HL-60 (cell line): ENCODE data around the gene IL1RL1.
A peak's percentile ranks its signal among the peaks of the same experiment; 100 is the strongest.

ENCODE experiments used
- DNase-seq, 2 experiments: peaks; one replicate each; pipeline ENCODE4 v3.0.0-alpha.2; 2010 to 2020; ENCODE audit warnings: low read depth in 1 of 2, low spot score in 1 of 2
- H3K27ac ChIP-seq: fragments of 250-450 bp; sonication (Bioruptor Pico); replicated peaks from 2 replicates; pipeline ENCODE4 v1.5.1; 2020; ENCODE audit warnings: mild to moderate bottlenecking, moderate library complexity
- H3K27me3 ChIP-seq: fragments of 250-450 bp; sonication (Bioruptor Pico); 2 replicates; pipeline ENCODE4 v1.5.1; 2021; ENCODE audit warnings: mild to moderate bottlenecking, moderate library complexity; ENCODE audit not compliant: insufficient read depth, poor library complexity, severe bottlenecking
- H3K4me3 ChIP-seq: replicated peaks from 2 replicates; pipeline ENCODE4 v1.5.1; 2011; ENCODE audit warnings: mild to moderate bottlenecking, control low read depth, low read length; ENCODE audit not compliant: insufficient read depth
- CTCF ChIP-seq: IDR thresholded peaks from one replicate; pipeline ENCODE4 v1.5.1; 2011; ENCODE audit warnings: low read length, control low read depth, inconsistent platforms; ENCODE audit not compliant: insufficient read depth
- GABPA ChIP-seq: IDR thresholded peaks from 2 replicates; pipeline ENCODE4 v1.6.1; 2012; ENCODE audit warnings: low read depth
- POLR2AphosphoS5 ChIP-seq: IDR thresholded peaks from 2 replicates; pipeline ENCODE4 v1.6.1; 2012; ENCODE audit warnings: low read depth
- REST ChIP-seq: IDR thresholded peaks from 2 replicates; pipeline ENCODE4 v1.6.1; 2012; ENCODE audit warnings: low read depth; ENCODE audit not compliant: insufficient replicate concordance
- SPI1 ChIP-seq: IDR thresholded peaks from 2 replicates; pipeline ENCODE4 v1.6.1; 2012; ENCODE audit warnings: low read depth, mild to moderate bottlenecking, borderline replicate concordance

Gene IL1RL1

GRCh38 chr2:102296449-102296848 lies 14.9 kb upstream of the IL1RL1 start:
- no peak overlapping the region for H3K4me3 ChIP-seq
- H3K27ac ChIP-seq, result no peak overlapping the region
- no peak for TF ChIP-seq POLR2AphosphoS5
- TF ChIP-seq REST, result no peak
- no peak for TF ChIP-seq SPI1
- no peak for TF ChIP-seq CTCF
- TF ChIP-seq GABPA, result no peak
- no peaks in the 10 kb centered on the region for H3K27me3 ChIP-seq
- no peak for DNase-seq

GRCh38 chr2:102297891-102298290 lies 13.5 kb upstream of the IL1RL1 start:
- no peaks in the 10 kb centered on the region for H3K27me3 ChIP-seq
- H3K4me3 ChIP-seq, result no peak overlapping the region
- H3K27ac ChIP-seq, result no peak overlapping the region
- TF ChIP-seq POLR2AphosphoS5 (no peak), SPI1 (no peak), REST (no peak), CTCF (no peak), GABPA (no peak)
- no peak for DNase-seq

GRCh38 chr2:102301867-102302362 lies 9.4 kb upstream of the IL1RL1 start:
- no peaks in the 10 kb centered on the region for H3K27me3 ChIP-seq
- no peak overlapping the region for H3K27ac ChIP-seq
- no peak for TF ChIP-seq GABPA
- TF ChIP-seq SPI1, result peak; percentile 81
- TF ChIP-seq CTCF, result peak; percentile 42
- TF ChIP-seq REST, result no peak
- no peak for TF ChIP-seq POLR2AphosphoS5
- H3K4me3 ChIP-seq, result no peak overlapping the region
- peak in 1 of 2 experiments; percentile 74 for DNase-seq
